ENCODE measurements around the gene TFCP2. TPM values are rescaled to one million over a fixed set of nuclear protein-coding genes. Genes with fewer than 3 reads are reported as not detected.

TFCP2 gene
- total and polyA plus RNA-seq, 7 donors: 7.8 to 24.6 (median 16.4) TPM

DNA sequence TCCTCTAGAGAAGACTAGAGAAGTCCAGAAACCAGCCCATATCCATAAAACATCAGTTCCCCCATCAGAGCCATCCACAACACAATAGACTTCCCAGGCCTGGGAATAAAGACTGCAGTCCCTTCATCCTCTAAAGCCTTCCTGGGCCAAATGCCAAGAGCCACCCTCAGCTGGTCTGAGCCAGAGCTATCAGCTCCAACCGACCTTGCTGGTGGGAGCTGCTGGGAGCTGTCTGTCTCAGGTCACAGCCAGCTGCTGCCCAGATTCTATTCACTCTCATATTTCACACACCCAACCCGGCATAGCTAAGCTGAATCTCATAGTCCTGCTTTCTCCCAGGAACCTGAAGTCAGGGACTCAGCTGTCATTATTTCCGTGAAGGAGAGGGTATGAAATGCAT, 10.9 kb upstream of the TFCP2 start:
- ATAC-seq (peak; percentile 88 to 96 (median 91)), DNase-seq (peak; percentile 43 to 86)
- 15 to 20% (median 18%) methylated on average over 3 of the region's 3 CpGs for WGBS, 3 donors
- no peaks in the 10 kb centered on the region for H3K36me3 ChIP-seq (ENCODE audit: insufficient read depth in 1 of 2, low read depth in 1 of 2)
- H3K4me1 ChIP-seq: peaks cover 20% of the 10 kb centered on the region
- no peak for TF ChIP-seq CTCF (IDR thresholded peaks at IDR 0.05)
- peak overlapping the region; percentile 37 for H3K4me3 ChIP-seq
- no peaks in the 10 kb centered on the region for H3K27me3 ChIP-seq (ENCODE audit: insufficient read depth in 3 of 3, low read length in 2 of 3)
- H3K27ac ChIP-seq: peak overlapping the region; percentile 84
- intact Hi-C loops (cut with DNase I): no loop called here
- H3K9me3 ChIP-seq: no peaks in the 10 kb centered on the region

- 72 to 76% (median 72%) methylated on average over 3 of the region's 3 CpGs for WGBS, 3 donors
- H3K4me3 ChIP-seq: no peak overlapping the region
- DNase-seq (no peak), ATAC-seq (no peak)
- H3K36me3 ChIP-seq (ENCODE audit: insufficient read depth in 1 of 2, low read depth in 1 of 2): no peaks in the 10 kb centered on the region
- H3K9me3 ChIP-seq: no peaks in the 10 kb centered on the region
- intact Hi-C loops (cut with DNase I): no loop called here
- no peak overlapping the region for H3K27ac ChIP-seq
- no peaks in the 10 kb centered on the region for H3K27me3 ChIP-seq (ENCODE audit: insufficient read depth in 3 of 3, low read length in 2 of 3)
- peaks cover 20% of the 10 kb centered on the region for H3K4me1 ChIP-seq
- no peak for TF ChIP-seq CTCF (IDR thresholded peaks at IDR 0.05)
These were observed 10.4 kb upstream of the TFCP2 start for GRCh38 chr12:51183349-51183748.

DNA sequence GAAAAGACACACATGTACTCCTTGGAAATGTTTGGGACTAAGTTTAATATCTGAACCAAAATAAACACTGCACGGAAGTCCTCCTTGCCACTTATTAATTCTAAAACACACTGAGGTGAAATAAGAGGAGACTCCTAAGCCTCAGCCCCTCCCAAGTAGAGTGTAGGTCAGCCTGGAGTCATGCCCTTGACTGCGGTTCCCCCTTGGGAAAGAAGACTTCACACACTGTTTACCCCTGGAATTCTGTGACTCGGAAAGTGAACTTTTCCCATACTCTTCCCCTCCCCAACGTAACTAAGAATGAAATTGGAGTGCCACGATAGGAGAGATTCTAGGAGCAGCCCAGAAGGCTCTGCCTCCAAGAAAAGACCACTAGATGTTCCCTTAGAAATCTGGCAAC, 8.6 kb upstream of the TFCP2 start:
- Histone ChIP-seq H3K36me3 (ENCODE audit: insufficient read depth in 1 of 2, low read depth in 1 of 2) (no peaks in the 10 kb centered on the region), H3K4me1 (peaks cover 13% of the 10 kb centered on the region), H3K9me3 (no peaks in the 10 kb centered on the region), H3K4me3 (no peak overlapping the region), H3K27ac (no peak overlapping the region), H3K27me3 (ENCODE audit: insufficient read depth in 3 of 3, low read length in 2 of 3) (no peaks in the 10 kb centered on the region)
- intact Hi-C loops (cut with DNase I): no loop called here
- DNase-seq: no peak
- no peak for TF ChIP-seq CTCF (IDR thresholded peaks at IDR 0.05)
- no peak for ATAC-seq
- 63 to 80% (median 67%) methylated on average over 5 of the region's 5 CpGs for WGBS, 3 donors

GRCh38 chr12:51177897-51178296, 5.0 kb upstream of the TFCP2 start:
- H3K9me3 ChIP-seq: no peaks in the 10 kb centered on the region
- intact Hi-C loops (cut with DNase I): no loop called here
- DNase-seq (no peak), ATAC-seq (no peak)
- H3K4me1 ChIP-seq: no peaks in the 10 kb centered on the region
- H3K27me3 ChIP-seq (ENCODE audit: insufficient read depth in 3 of 3, low read length in 2 of 3): no peaks in the 10 kb centered on the region
- TF ChIP-seq CTCF (IDR thresholded peaks at IDR 0.05): no peak
- no peaks in the 10 kb centered on the region for H3K36me3 ChIP-seq (ENCODE audit: insufficient read depth in 1 of 2, low read depth in 1 of 2)
- H3K4me3 ChIP-seq: no peak overlapping the region
- no peak overlapping the region for H3K27ac ChIP-seq
- WGBS, 3 donors: 93 to 95% (median 94%) methylated on average over 2 of the region's 2 CpGs

DNA sequence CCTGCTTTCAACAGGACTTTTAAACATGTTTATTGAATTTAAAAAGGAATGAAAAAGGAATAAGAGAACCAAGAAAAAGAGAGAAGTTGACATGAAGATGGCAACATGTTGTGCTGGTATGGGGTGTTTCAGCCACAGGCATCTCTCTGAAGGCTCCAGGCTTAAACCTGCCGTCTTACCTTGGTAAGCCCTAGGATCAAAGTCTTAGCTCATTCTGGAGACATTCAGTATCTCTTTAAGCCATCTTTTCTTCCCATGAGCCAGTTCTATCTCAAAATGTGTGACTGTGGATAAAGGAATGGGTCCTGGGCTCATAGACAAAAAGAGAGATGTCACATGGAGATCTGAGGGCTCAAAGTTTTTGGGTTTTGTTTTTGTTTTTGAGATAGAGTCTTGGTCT, 1.6 kb upstream of the TFCP2 start:
- Histone ChIP-seq H3K36me3 (ENCODE audit: insufficient read depth in 1 of 2, low read depth in 1 of 2) (no peaks in the 10 kb centered on the region), H3K27me3 (ENCODE audit: insufficient read depth in 3 of 3, low read length in 2 of 3) (no peaks in the 10 kb centered on the region), H3K9me3 (no peaks in the 10 kb centered on the region), H3K4me1 (peaks cover 23% of the 10 kb centered on the region), H3K4me3 (no peak overlapping the region), H3K27ac (no peak overlapping the region)
- intact Hi-C loops (cut with DNase I): loop anchor here in 1 of 2 donors (5.0 kb wide), 1 partner anchor 43 kb away; the partner anchor contains the start of gene POU6F1
- DNase-seq (no peak), ATAC-seq (no peak)
- TF ChIP-seq CTCF (IDR thresholded peaks at IDR 0.05): no peak
- 48 to 72% (median 52%) methylated on average over 1 of the region's 1 CpG for WGBS, 3 donors

Measured in psoas muscle (tissue), 8 donors.